HL-60 (cell line): ENCODE results near the gene ACER2.

Source experiments
- DNase-seq, 2 experiments: peaks; one replicate each; pipeline ENCODE4 v3.0.0-alpha.2; 2010 to 2020; ENCODE audit warnings: low read depth in 1 of 2, low spot score in 1 of 2
- H3K27ac ChIP-seq: fragments of 250-450 bp; sonication (Bioruptor Pico); replicated peaks from 2 replicates; pipeline ENCODE4 v1.5.1; 2020; ENCODE audit warnings: mild to moderate bottlenecking, moderate library complexity
- H3K27me3 ChIP-seq: fragments of 250-450 bp; sonication (Bioruptor Pico); 2 replicates; pipeline ENCODE4 v1.5.1; 2021; ENCODE audit warnings: mild to moderate bottlenecking, moderate library complexity; ENCODE audit not compliant: insufficient read depth, poor library complexity, severe bottlenecking
- H3K4me3 ChIP-seq: replicated peaks from 2 replicates; pipeline ENCODE4 v1.5.1; 2011; ENCODE audit warnings: mild to moderate bottlenecking, control low read depth, low read length; ENCODE audit not compliant: insufficient read depth
- GABPA ChIP-seq: IDR thresholded peaks from 2 replicates; pipeline ENCODE4 v1.6.1; 2012; ENCODE audit warnings: low read depth
- POLR2AphosphoS5 ChIP-seq: IDR thresholded peaks from 2 replicates; pipeline ENCODE4 v1.6.1; 2012; ENCODE audit warnings: low read depth
- SPI1 ChIP-seq: IDR thresholded peaks from 2 replicates; pipeline ENCODE4 v1.6.1; 2012; ENCODE audit warnings: low read depth, mild to moderate bottlenecking, borderline replicate concordance
- TF ChIP-seq, protein P1 (sequence below): IDR thresholded peaks from one replicate; pipeline ENCODE4 v1.5.1; 2011; ENCODE audit warnings: low read length, control low read depth, inconsistent platforms; ENCODE audit not compliant: insufficient read depth
- TF ChIP-seq, protein P2 (sequence below): IDR thresholded peaks from 2 replicates; pipeline ENCODE4 v1.6.1; 2012; ENCODE audit warnings: low read depth; ENCODE audit not compliant: insufficient replicate concordance

ACER2 gene

DNA sequence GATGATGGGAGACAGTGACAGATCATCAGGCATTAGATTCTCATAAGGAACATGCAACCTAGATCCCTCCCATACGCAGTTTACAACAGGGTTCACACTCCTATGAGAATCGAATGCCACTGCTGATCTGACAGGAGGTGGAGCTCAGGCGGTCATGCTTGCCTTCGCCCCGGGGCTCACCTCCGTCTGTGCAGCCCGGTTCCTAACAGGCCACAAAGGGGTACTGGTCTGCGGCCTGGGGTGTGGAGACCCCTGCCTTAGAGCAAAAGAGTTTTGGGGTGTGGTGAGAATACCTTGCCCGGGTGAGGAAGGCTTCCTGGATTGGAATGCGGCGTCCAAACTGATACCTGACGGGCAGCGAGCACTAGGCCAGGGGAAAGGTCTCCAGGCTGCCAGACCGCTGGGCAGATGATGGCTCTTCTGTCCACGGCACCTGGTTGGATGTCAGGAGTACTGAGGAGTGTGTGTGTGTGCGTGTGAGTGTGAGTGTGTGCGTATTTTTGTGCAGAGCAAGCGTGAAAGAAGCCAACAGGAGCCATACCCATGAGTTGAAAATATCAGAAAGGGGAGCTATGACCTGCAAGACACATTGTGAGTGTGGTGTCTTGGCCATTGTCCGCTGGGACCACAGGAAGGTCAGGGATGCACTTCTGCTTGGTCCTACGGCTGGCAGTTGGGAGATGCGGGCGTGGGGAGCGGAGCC lies 55.4 kb downstream of the ACER2 start:
- no peak for TF ChIP-seq GABPA
- TF ChIP-seq, protein P1, sequence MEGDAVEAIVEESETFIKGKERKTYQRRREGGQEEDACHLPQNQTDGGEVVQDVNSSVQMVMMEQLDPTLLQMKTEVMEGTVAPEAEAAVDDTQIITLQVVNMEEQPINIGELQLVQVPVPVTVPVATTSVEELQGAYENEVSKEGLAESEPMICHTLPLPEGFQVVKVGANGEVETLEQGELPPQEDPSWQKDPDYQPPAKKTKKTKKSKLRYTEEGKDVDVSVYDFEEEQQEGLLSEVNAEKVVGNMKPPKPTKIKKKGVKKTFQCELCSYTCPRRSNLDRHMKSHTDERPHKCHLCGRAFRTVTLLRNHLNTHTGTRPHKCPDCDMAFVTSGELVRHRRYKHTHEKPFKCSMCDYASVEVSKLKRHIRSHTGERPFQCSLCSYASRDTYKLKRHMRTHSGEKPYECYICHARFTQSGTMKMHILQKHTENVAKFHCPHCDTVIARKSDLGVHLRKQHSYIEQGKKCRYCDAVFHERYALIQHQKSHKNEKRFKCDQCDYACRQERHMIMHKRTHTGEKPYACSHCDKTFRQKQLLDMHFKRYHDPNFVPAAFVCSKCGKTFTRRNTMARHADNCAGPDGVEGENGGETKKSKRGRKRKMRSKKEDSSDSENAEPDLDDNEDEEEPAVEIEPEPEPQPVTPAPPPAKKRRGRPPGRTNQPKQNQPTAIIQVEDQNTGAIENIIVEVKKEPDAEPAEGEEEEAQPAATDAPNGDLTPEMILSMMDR = no peak
- TF ChIP-seq, protein P2, sequence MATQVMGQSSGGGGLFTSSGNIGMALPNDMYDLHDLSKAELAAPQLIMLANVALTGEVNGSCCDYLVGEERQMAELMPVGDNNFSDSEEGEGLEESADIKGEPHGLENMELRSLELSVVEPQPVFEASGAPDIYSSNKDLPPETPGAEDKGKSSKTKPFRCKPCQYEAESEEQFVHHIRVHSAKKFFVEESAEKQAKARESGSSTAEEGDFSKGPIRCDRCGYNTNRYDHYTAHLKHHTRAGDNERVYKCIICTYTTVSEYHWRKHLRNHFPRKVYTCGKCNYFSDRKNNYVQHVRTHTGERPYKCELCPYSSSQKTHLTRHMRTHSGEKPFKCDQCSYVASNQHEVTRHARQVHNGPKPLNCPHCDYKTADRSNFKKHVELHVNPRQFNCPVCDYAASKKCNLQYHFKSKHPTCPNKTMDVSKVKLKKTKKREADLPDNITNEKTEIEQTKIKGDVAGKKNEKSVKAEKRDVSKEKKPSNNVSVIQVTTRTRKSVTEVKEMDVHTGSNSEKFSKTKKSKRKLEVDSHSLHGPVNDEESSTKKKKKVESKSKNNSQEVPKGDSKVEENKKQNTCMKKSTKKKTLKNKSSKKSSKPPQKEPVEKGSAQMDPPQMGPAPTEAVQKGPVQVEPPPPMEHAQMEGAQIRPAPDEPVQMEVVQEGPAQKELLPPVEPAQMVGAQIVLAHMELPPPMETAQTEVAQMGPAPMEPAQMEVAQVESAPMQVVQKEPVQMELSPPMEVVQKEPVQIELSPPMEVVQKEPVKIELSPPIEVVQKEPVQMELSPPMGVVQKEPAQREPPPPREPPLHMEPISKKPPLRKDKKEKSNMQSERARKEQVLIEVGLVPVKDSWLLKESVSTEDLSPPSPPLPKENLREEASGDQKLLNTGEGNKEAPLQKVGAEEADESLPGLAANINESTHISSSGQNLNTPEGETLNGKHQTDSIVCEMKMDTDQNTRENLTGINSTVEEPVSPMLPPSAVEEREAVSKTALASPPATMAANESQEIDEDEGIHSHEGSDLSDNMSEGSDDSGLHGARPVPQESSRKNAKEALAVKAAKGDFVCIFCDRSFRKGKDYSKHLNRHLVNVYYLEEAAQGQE = no peak
- no peak for TF ChIP-seq SPI1
- no peak overlapping the region for H3K27ac ChIP-seq
- no peak overlapping the region; the same call in 1 of the 2 replicates for H3K4me3 ChIP-seq
- H3K27me3 ChIP-seq = no peaks in the 10 kb centered on the region
- DNase-seq = no peak

DNA sequence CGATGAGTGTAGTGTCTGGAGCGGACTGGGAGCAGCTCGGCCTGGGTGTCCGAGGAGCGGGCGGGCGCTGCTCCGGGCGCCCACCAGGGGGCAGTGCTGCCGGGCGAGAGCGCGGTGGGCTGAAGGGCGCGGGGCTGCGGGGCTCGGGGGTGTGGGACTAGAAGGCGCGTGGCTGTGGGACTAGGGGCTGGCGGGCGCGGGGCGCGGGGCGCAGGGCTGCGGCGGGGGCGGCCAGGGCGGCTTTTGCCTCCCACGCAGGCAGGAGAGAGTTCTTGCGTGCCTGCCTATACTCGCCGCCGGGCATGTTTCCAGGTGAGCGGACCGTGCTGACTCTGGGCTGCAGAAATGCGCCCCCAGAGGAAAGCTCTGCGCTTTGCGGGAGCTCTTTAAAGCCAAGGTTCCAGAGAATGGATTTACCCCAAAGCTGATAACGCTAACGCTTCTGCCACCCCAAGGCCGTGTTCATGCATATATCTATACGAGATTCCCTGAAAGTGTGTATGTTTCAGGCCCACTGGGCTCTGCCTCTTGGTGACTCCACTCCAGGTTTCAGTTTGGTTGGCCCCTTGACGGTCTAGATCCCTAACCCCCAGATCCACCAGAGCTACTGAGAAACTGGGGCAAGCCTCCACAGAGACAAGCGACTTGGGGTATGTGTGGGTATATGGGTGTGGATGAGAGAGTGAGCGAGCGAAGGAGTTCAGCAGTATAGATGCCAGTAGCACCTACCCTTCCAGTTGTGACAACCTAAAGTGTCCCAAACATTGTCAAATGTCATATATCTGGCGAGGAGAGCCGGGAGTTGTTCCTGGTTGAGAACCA lies 56.2 kb downstream of the ACER2 start:
- TF ChIP-seq, protein P1 = peak; percentile 13
- TF ChIP-seq SPI1 (no peak), POLR2AphosphoS5 (no peak)
- TF ChIP-seq, protein P2 = no peak
- Histone ChIP-seq H3K4me3 (peak overlapping the region; percentile 21), H3K27me3 (no peaks in the 10 kb centered on the region), H3K27ac (no peak overlapping the region)
- DNase-seq = peak; percentile 7 to 53

DNA sequence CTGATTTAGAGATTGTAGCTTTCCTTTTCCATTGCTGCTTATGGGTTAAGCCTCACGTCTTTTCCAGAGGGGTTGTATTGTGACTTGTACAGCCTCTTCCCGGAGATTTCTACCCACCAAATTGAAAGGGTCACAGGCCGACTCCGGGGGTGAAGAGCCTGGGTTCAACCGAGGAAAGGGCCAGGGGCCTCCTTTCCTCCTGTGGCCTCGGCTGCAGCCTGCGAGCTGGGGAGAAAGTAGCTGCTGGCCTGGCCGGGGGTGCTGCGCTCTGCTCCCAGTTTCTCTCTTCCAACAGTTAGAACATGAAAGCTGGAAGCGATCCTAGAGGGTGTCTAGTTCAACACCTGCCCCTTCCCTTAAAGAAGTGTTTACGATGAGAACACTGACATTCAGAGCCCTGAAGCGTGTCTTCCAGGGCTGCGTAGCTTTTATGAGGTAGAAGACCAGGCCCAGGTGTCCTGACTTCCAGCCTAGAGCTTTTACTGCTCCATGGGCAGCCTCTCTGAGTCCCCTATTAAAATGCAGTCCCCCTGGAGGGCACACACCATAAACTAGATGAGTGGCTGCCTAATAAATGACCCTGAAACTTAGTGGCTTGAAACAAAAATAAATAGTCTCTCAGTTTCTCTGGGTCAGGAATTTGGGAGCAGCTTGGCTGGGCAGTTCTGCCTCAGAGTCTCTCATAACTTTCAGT lies 56.9 kb downstream of the ACER2 start:
- no peaks in the 10 kb centered on the region for H3K27me3 ChIP-seq
- H3K4me3 ChIP-seq = no peak overlapping the region
- TF ChIP-seq, protein P2 = no peak
- TF ChIP-seq, protein P1 = no peak
- TF ChIP-seq SPI1 (no peak), GABPA (no peak), POLR2AphosphoS5 (no peak)
- no peak for DNase-seq
- no peak overlapping the region for H3K27ac ChIP-seq
